H9 (cell line): Measurements from ENCODE around the gene NFX1. TPM values are rescaled to one million over a fixed set of nuclear protein-coding genes. Genes with fewer than 3 reads are reported as not detected.

Experiments
- DNase-seq: peaks from one replicate; pipeline ENCODE4 v3.0.0-alpha.2; 2017
- H2AFZ ChIP-seq: one replicate; pipeline ENCODE4 v1.6.1; 2013; ENCODE audit warnings: mild to moderate bottlenecking, low read length, control low read depth, moderate library complexity
- H2AK5ac ChIP-seq: 2 replicates; pipeline ENCODE4 v1.6.1; 2013; ENCODE audit warnings: low read length, control low read depth, mixed read lengths; ENCODE audit not compliant: insufficient read length
- H2BK120ac ChIP-seq: one replicate; pipeline ENCODE4 v1.6.1; 2013; ENCODE audit warnings: low read depth, mild to moderate bottlenecking, low read length, control low read depth, inconsistent platforms; ENCODE audit not compliant: poor library complexity, severe bottlenecking
- H2BK12ac ChIP-seq: 2 replicates; pipeline ENCODE4 v1.6.1; 2013; ENCODE audit warnings: low read length, control low read depth, mixed read lengths, low read depth; ENCODE audit not compliant: insufficient read length
- H2BK15ac ChIP-seq: 2 replicates; pipeline ENCODE4 v1.6.1; 2013; ENCODE audit warnings: low read depth, low read length, control low read depth
- H2BK20ac ChIP-seq: one replicate; pipeline ENCODE4 v1.6.1; 2013; ENCODE audit warnings: low read depth, mild to moderate bottlenecking, low read length, control low read depth, inconsistent platforms; ENCODE audit not compliant: poor library complexity, severe bottlenecking
- H2BK5ac ChIP-seq: 2 replicates; pipeline ENCODE4 v1.6.1; 2013; ENCODE audit warnings: low read length, control low read depth, mixed read lengths; ENCODE audit not compliant: insufficient read length
- H3K14ac ChIP-seq: 2 replicates; pipeline ENCODE4 v1.6.1; 2013; ENCODE audit warnings: low read length, control low read depth; ENCODE audit not compliant: insufficient read depth
- H3K18ac ChIP-seq: 2 replicates; pipeline ENCODE4 v1.6.1; 2013; ENCODE audit warnings: low read depth, mild to moderate bottlenecking, mixed read lengths, low read length, control low read depth; ENCODE audit not compliant: insufficient read length
- H3K23ac ChIP-seq: 2 replicates; pipeline ENCODE4 v1.6.1; 2013; ENCODE audit warnings: low read length, control low read depth, mixed read lengths, low read depth; ENCODE audit not compliant: insufficient read length
- H3K23me2 ChIP-seq: 2 replicates; pipeline ENCODE4 v1.6.1; 2013; ENCODE audit warnings: low read depth, mild to moderate bottlenecking, mixed read lengths, low read length, control low read depth; ENCODE audit not compliant: insufficient read length, poor library complexity, severe bottlenecking
- H3K27ac ChIP-seq: 2 replicates; pipeline ENCODE4 v1.5.1; 2013; ENCODE audit warnings: low read length, control low read depth, mixed read lengths, low read depth; ENCODE audit not compliant: insufficient read length
- H3K27me3 ChIP-seq: 2 replicates; pipeline ENCODE4 v1.6.1; 2013; ENCODE audit warnings: low read length, control low read depth, inconsistent platforms; ENCODE audit not compliant: insufficient read depth
- H3K4ac ChIP-seq: 2 replicates; pipeline ENCODE4 v1.6.1; 2013; ENCODE audit warnings: low read depth, mild to moderate bottlenecking, control low read depth, inconsistent platforms, low read length, moderate library complexity
- H3K4me1 ChIP-seq: 2 replicates; pipeline ENCODE4 v1.6.1; 2013; ENCODE audit warnings: low read length, control low read depth, inconsistent platforms; ENCODE audit not compliant: insufficient read depth
- H3K4me2 ChIP-seq: 2 replicates; pipeline ENCODE4 v1.6.1; 2013; ENCODE audit warnings: low read length, control low read depth, mixed read lengths; ENCODE audit not compliant: insufficient read length, insufficient read depth
- H3K56ac ChIP-seq: 2 replicates; pipeline ENCODE4 v1.6.1; 2013; ENCODE audit warnings: low read depth, mild to moderate bottlenecking, mixed read lengths, low read length, control low read depth; ENCODE audit not compliant: insufficient read length
- H3K79me1 ChIP-seq: 2 replicates; pipeline ENCODE4 v1.6.1; 2013; ENCODE audit warnings: low read depth, mild to moderate bottlenecking, moderate library complexity, low read length, control low read depth, inconsistent platforms; ENCODE audit not compliant: insufficient read depth, poor library complexity, severe bottlenecking
- H3K79me2 ChIP-seq: 2 replicates; pipeline ENCODE4 v1.6.1; 2013; ENCODE audit warnings: low read length, control low read depth, inconsistent platforms; ENCODE audit not compliant: insufficient read depth
- H3K9ac ChIP-seq: 2 replicates; pipeline ENCODE4 v1.6.1; 2013; ENCODE audit warnings: low read length, control low read depth, mixed read lengths; ENCODE audit not compliant: insufficient read length; ENCODE audit errors: extremely low read depth
- H3K9me3 ChIP-seq: one replicate; pipeline ENCODE4 v1.6.1; 2013; ENCODE audit warnings: low read depth, low read length, inconsistent platforms; ENCODE audit not compliant: control insufficient read depth
- H3T11ph ChIP-seq: one replicate; pipeline ENCODE4 v1.6.1; 2013; ENCODE audit warnings: mild to moderate bottlenecking, low read length, control low read depth, inconsistent platforms
- H4K20me1 ChIP-seq: one replicate; pipeline ENCODE4 v1.6.1; 2013; ENCODE audit not compliant: control insufficient read depth, insufficient read length, insufficient read depth
- H4K5ac ChIP-seq: 2 replicates; pipeline ENCODE4 v1.6.1; 2013; ENCODE audit warnings: low read depth, mild to moderate bottlenecking, mixed read lengths, low read length, control low read depth; ENCODE audit not compliant: insufficient read length
- H4K8ac ChIP-seq: replicated peaks from 2 replicates; pipeline ENCODE4 v1.6.1; 2013; ENCODE audit warnings: low read length, control low read depth, mixed read lengths, low read depth; ENCODE audit not compliant: insufficient read length
- H4K91ac ChIP-seq: 2 replicates; pipeline ENCODE4 v1.6.1; 2013; ENCODE audit warnings: low read depth, mild to moderate bottlenecking, moderate library complexity, mixed read lengths, low read length, control low read depth; ENCODE audit not compliant: insufficient read length
- H3K27ac Mint-ChIP-seq, 3 experiments: 2 replicates in 2 of 3; 3 replicates in 1 of 3; pipeline ENCODE4 v1.8.0; 2020 to 2021; ENCODE audit warnings: mixed read lengths in 3 of 3, mild to moderate bottlenecking in 1 of 3, moderate library complexity in 1 of 3
- H3K27me3 Mint-ChIP-seq: 2 replicates; pipeline ENCODE4 v1.8.0; 2021; ENCODE audit warnings: low read depth, mild to moderate bottlenecking, moderate library complexity, mixed read lengths
- H3K36me3 Mint-ChIP-seq, 3 experiments: 2 replicates in 2 of 3; 3 replicates in 1 of 3; pipeline ENCODE4 v1.8.0; 2020 to 2021; ENCODE audit warnings: low read depth in 3 of 3, mixed read lengths in 3 of 3; ENCODE audit not compliant: insufficient read depth in 1 of 3
- H3K4me1 Mint-ChIP-seq, 2 experiments: 2 replicates each; pipeline ENCODE4 v1.8.0; 2020; ENCODE audit warnings: mixed read lengths in 2 of 2
- H3K4me3 Mint-ChIP-seq, 2 experiments: 2 replicates in 1 of 2; 3 replicates in 1 of 2; pipeline ENCODE4 v1.8.0; 2020 to 2021; ENCODE audit warnings: mild to moderate bottlenecking in 2 of 2, mixed read lengths in 2 of 2, moderate library complexity in 1 of 2
- H3K9me3 Mint-ChIP-seq, 2 experiments: 2 replicates in 1 of 2; 3 replicates in 1 of 2; pipeline ENCODE4 v1.8.0; 2020; ENCODE audit warnings: mild to moderate bottlenecking in 2 of 2, mixed read lengths in 2 of 2, moderate library complexity in 1 of 2
- WGBS: extraction: QIAGEN DNeasy Blood & Tissue Kit; methylation state at CpG from one replicate; pipeline ENCODE4 v1.1.7; 2013; ENCODE audit warnings: missing lambda C conversion rate, low lambda C conversion rate, mixed read lengths; ENCODE audit not compliant: insufficient read length; ENCODE audit errors: extremely low coverage; 5-methylcytosine and 5-hydroxymethylcytosine counted together
- total RNA-seq: library from RNA; stranded (reverse); gene quantifications from 2 replicates; pipeline ENCODE4 v1.2.1, GENCODE V29; 2021
- TF ChIP-seq, protein P1 (sequence below): fragments of 200-600 bp; sonication (generic); conservative IDR thresholded peaks from 3 replicates; pipeline ENCODE4 v1.8.0; 2021; ENCODE audit warnings: antibody characterized with exemption, mild to moderate bottlenecking

Gene NFX1
- total RNA-seq, 1 experiment from 2014 or later = 35.1 TPM

GRCh38 chr9:33287087-33287490 is 3.2 kb upstream of the NFX1 start:
- H3K27me3 Mint-ChIP-seq = no peaks in the 10 kb centered on the region
- H2BK12ac ChIP-seq = no peak overlapping the region
- no peak overlapping the region for H2BK20ac ChIP-seq
- no peaks in the 10 kb centered on the region for H4K20me1 ChIP-seq
- no peak overlapping the region for H3K23ac ChIP-seq
- DNase-seq = peak; percentile 45
- H3K36me3 Mint-ChIP-seq = peaks cover under 1 to 9% (median 6%) of the 10 kb centered on the region in 3 experiments; a peak in 5 of 7 replicates
- peaks cover 2% of the 10 kb centered on the region for H3K79me1 ChIP-seq
- no peak overlapping the region for H3K4me2 ChIP-seq
- H3K4ac ChIP-seq = no peak overlapping the region
- H3K27ac ChIP-seq = no peak overlapping the region
- no peak overlapping the region for H3K4me3 Mint-ChIP-seq
- no peak overlapping the region for H3T11ph ChIP-seq
- TF ChIP-seq, protein P1, sequence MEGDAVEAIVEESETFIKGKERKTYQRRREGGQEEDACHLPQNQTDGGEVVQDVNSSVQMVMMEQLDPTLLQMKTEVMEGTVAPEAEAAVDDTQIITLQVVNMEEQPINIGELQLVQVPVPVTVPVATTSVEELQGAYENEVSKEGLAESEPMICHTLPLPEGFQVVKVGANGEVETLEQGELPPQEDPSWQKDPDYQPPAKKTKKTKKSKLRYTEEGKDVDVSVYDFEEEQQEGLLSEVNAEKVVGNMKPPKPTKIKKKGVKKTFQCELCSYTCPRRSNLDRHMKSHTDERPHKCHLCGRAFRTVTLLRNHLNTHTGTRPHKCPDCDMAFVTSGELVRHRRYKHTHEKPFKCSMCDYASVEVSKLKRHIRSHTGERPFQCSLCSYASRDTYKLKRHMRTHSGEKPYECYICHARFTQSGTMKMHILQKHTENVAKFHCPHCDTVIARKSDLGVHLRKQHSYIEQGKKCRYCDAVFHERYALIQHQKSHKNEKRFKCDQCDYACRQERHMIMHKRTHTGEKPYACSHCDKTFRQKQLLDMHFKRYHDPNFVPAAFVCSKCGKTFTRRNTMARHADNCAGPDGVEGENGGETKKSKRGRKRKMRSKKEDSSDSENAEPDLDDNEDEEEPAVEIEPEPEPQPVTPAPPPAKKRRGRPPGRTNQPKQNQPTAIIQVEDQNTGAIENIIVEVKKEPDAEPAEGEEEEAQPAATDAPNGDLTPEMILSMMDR = peak; percentile 68
- no peak overlapping the region for H4K91ac ChIP-seq
- no peaks in the 10 kb centered on the region for H3K27me3 ChIP-seq
- no peak overlapping the region for H4K8ac ChIP-seq
- H3K4me1 Mint-ChIP-seq = peaks cover 11% of the 10 kb centered on the region in 2 experiments
- peaks cover 0 to 2% of the 10 kb centered on the region in 2 experiments; a peak in 2 of 5 replicates for H3K9me3 Mint-ChIP-seq
- H2AFZ ChIP-seq = no peak overlapping the region
- H3K79me2 ChIP-seq = peaks cover 10% of the 10 kb centered on the region; the same call in 1 of the 2 replicates
- no peak overlapping the region for H2BK15ac ChIP-seq
- H3K4me1 ChIP-seq = 0 out of 2 replicates have a peak, but pooled peaks cover 2% of the 10 kb centered on the region
- no peak overlapping the region for H3K56ac ChIP-seq
- H3K14ac ChIP-seq = no peak overlapping the region
- peak overlapping the region in 1 of 3 experiments; percentile 70; a peak in 2 of 7 replicates for H3K27ac Mint-ChIP-seq
- no peak overlapping the region for H2BK120ac ChIP-seq
- no peaks in the 10 kb centered on the region for H3K23me2 ChIP-seq
- WGBS = no CpG with 5 or more reads among the region's 4 CpGs
- no peak overlapping the region for H2AK5ac ChIP-seq
- no peak overlapping the region for H2BK5ac ChIP-seq
- no peak overlapping the region for H4K5ac ChIP-seq
- no peak overlapping the region for H3K18ac ChIP-seq
- H3K9me3 ChIP-seq = no peaks in the 10 kb centered on the region
- no peak overlapping the region for H3K9ac ChIP-seq
